Activated naive CD4-positive, alpha-beta T cell treated with anti-CD3 and anti-CD28 coated beads, Interleukin-2, amount 50 U/mL, for 72 hours (primary cell): ENCODE data around the gene HOXB8. TPM values are rescaled to one million over a fixed set of nuclear protein-coding genes. Genes with fewer than 3 reads are reported as not detected.

Experiments used
- ATAC-seq, 2 donors: fragments of 150-1000 bp; cut with Tn5 transposase; 2 replicates each; pipeline ENCODE4 v1.10.0; 2021; ENCODE audit warnings: mild to moderate bottlenecking in 2 of 2, moderate library complexity in 2 of 2
- DNase-seq, 2 donors: peaks; one replicate each; pipeline ENCODE4 v3.0.0; 2021 to 2022; ENCODE audit warnings: low spot score in 2 of 2
- H3K27ac Mint-ChIP-seq, 2 donors: one replicate each; pipeline ENCODE4 v1.8.0; 2022; ENCODE audit warnings: mild to moderate bottlenecking in 2 of 2, mixed read lengths in 2 of 2
- H3K36me3 Mint-ChIP-seq, 2 donors: one replicate each; pipeline ENCODE4 v1.8.0; 2022; ENCODE audit warnings: mixed read lengths in 2 of 2
- H3K9me3 Mint-ChIP-seq, 2 donors: one replicate each; pipeline ENCODE4 v1.8.0; 2022; ENCODE audit warnings: mixed read lengths in 2 of 2
- total RNA-seq, 2 donors: library from RNA; stranded (reverse); gene quantifications; one replicate each; pipeline ENCODE4 v1.2.3, GENCODE V29; 2022

Gene HOXB8
- total RNA-seq, 2 donors from 2014 or later: not detected

DNA sequence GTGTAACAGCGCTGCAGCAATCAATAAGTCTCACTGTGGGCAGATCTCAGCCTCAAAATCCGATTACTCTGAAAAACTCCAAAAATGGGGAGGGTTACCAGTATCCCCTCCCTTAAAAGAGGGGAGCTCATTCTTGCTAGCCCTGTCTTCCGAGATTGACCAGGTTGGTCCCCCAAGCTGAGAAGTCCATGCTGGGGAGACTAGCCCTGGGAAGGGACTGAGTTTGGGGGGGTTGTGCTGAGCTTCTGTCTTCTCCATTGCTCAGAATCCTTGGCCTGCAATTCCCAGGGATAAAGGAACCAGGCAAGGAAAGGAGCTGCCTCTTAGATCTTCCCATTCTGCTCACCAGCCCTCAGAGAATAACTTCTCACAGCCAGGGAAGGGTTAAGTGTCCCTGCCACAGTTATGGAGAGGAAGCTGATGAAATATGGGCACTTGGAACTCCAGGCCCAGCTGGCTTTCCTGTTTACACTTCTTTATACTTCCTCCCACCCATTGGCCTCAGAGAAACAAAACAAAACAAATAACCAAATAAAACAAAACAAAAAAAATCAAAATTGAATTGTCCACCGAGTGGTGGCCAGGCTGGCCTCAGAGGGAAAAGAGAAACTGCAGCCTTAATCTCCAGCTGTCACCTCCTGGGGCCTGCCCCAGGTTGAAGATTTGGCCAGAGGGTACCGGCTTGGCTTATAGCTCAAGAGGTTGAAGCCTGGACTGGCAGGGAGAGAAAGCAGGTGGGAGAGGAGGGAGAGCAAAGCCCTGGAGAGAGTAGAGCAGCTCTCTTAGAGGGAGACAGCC is 27.6 kb downstream of the HOXB8 start:
- H3K9me3 Mint-ChIP-seq: no peaks in the 10 kb centered on the region
- DNase-seq: no peak
- H3K36me3 Mint-ChIP-seq: peaks cover 0 to 4% of the 10 kb centered on the region in 2 donors
- ATAC-seq: no peak
- H3K27ac Mint-ChIP-seq: no peak overlapping the region

DNA sequence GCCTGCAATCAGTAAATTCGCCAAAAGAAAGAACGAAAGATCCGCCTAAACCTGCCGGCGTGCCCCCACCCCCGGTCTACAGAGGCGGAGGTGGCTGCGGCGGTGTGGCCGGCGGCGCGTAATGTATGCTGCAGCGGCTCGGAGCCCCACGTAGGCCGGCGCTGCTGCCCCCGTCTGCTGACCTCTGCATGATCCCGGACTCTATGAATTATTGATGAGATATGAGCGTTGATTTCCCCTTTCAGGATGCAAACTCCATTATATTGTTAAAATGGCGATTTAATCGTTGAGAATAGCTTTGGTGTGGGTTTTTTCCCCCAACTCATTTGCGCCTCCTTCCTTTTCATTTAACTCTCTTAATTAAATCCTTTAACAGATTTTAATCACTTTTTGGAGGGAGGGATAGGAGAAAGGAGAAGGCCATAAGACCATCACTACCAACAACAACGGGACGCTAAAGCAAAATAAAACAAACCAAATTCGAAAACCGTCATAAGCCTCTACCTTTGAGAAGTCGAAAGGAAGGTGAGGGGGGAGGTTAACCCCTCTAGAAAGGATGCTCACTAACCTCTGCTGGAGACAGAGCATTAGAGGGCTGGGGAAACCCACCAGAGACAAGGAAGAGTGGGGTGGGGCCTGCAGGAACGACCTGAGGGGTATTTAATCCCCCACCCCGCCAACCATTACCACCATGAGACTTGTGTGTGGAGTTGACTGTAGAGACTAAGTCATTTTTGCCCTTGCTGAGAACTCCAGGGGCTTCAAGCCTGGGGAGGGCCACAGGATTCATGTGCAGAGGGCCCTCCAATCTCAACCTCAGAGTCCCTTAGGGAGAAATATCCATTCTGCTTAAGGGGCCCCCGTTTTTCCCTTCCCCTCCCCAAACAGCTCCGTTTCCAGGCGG is 28.5 kb downstream of the HOXB8 start:
- ATAC-seq: no peak
- Mint-ChIP-seq H3K27ac (no peak overlapping the region), H3K9me3 (no peaks in the 10 kb centered on the region), H3K36me3 (peaks cover 0 to 4% of the 10 kb centered on the region in 2 donors)
- no peak for DNase-seq

DNA sequence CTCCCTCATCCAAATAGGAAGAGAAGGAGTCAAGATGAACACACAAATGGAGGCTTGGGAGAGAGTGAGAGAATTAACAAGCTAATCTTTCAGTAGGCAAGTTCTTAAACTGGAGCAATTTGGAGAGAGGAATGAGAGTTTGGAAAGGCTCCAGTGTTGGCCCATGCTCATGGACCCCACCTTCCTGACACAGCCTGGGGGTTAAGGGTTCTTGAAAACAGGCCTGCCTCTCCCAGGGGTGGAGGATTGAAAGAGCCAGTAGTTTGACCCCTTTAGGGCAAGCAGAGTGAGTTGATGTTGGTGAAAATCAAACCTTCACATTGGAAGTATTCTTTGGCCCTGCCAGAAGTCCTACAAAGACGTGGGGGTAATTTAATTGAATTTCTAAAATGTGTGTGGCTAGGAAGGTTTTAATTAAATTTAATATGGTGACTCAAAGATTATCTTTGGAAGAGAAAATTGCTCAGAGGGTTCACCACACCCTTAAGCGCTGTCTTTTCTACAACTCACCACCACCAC is 30.8 kb downstream of the HOXB8 start:
- no peak for ATAC-seq
- peaks cover 0 to 5% of the 10 kb centered on the region in 2 donors for H3K36me3 Mint-ChIP-seq

DNA sequence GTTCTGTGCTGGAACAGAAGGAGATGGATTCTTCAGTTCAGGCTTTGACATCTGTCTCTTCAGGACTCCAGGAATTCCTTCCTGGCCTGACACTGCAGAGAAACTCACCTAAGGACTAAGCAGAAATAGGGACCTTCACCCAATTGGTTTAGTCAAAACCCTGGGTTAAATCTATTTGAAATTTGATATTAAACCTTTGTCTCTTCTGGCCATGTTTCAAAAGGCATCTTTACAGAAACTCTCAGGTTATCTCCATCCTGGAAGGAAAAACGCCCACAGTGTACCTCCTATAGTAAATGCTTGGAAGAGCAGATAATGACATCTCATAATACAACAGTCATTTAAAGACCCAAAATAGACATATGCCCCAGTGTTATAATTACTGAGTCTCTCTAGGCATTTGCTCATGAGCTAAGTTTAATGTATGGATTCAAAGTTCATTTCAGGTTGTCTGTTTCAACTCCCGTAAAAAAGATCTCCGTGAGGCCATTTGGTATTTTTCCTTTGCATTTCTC is 31.3 kb downstream of the HOXB8 start:
- DNase-seq: no peak
- H3K27ac Mint-ChIP-seq: no peak overlapping the region
- no peak for ATAC-seq
- no peaks in the 10 kb centered on the region for H3K9me3 Mint-ChIP-seq
- H3K36me3 Mint-ChIP-seq: peaks cover 0 to 10% of the 10 kb centered on the region in 2 donors

More for the DNA sequence above, 30.8 kb downstream of the HOXB8 start:
- no peak overlapping the region for H3K27ac Mint-ChIP-seq
- DNase-seq: no peak
- H3K9me3 Mint-ChIP-seq: no peaks in the 10 kb centered on the region

DNA sequence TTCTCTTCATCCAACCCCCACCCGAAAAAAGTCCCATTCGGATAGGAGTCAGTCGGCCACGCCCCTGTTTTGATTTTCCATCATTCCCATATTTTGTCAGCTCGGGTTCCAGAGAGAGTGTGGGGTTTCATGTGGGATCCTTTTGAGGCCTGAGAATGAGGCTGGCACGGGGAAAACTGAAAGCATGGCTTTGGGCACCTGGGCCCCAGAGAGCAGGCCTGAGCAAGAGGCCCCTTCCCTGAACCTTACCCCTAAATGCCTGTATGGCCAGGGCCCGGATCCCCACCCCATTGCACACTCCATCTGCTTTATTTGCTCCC is 32.4 kb downstream of the HOXB8 start:
- no peaks in the 10 kb centered on the region for H3K9me3 Mint-ChIP-seq
- no peak for ATAC-seq
- no peak for DNase-seq
- peaks cover 0 to 11% of the 10 kb centered on the region in 2 donors for H3K36me3 Mint-ChIP-seq
- H3K27ac Mint-ChIP-seq: no peak overlapping the region

DNA sequence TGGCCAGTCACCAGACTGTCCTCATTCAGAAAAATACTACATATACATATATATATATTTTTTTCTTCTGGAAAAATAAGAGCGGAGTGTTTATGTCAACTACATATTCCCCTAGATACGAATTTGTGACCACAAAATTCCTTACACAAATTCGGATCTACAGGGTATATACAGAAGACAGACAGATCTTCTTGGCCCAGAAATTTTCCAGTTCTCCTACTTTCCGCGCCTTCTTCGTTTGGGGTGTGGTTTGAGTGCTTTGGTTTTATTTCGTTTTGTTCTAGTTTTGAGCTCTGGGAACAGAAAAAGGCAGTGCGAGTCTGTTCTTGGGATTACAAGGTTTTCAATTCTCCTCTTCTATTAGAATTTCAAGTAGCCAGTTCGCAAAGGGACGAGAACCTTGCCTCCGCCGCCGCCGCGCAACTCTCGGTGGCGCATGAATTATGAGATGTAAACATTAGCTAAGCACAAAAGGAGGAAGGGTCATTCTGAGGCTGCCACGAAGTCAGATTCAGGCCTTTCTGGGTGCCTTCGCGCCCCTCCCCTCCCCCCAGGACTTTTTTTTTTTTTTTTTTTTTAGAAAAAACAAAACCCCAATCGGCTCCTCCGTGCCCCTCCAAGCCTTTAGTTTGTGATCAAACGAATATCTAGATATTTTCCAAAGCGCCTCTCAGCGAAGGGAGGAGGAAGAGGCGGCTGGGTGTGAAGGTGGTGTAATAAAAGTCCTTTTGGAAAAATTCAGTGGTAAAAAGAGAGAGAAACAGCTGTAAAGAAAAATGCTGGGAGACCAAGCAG is 35.1 kb downstream of the HOXB8 start:
- H3K27ac Mint-ChIP-seq: no peak overlapping the region
- peaks cover 0 to 6% of the 10 kb centered on the region in 2 donors for H3K36me3 Mint-ChIP-seq
- ATAC-seq: no peak
- no peaks in the 10 kb centered on the region for H3K9me3 Mint-ChIP-seq
- no peak for DNase-seq

DNA sequence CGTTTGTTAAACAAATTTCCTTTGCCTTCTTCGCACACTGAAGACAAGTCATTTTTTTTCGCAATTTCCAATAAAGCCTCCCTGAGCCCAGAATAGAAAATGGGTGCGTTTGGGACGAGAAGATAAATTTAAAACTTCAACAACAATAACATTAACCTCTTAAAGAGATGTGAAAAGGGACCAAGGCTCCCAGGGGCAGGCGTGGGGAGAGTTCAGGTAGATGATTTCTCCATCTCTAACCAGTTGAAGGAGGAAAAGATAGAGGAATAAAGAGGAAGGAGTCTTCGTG is 35.7 kb downstream of the HOXB8 start:
- H3K9me3 Mint-ChIP-seq: no peaks in the 10 kb centered on the region
- H3K36me3 Mint-ChIP-seq: peaks cover 0 to 6% of the 10 kb centered on the region in 2 donors
- DNase-seq (no peak), ATAC-seq (no peak)
- peak overlapping the region in 1 of 2 donors; percentile 65 for H3K27ac Mint-ChIP-seq

DNA sequence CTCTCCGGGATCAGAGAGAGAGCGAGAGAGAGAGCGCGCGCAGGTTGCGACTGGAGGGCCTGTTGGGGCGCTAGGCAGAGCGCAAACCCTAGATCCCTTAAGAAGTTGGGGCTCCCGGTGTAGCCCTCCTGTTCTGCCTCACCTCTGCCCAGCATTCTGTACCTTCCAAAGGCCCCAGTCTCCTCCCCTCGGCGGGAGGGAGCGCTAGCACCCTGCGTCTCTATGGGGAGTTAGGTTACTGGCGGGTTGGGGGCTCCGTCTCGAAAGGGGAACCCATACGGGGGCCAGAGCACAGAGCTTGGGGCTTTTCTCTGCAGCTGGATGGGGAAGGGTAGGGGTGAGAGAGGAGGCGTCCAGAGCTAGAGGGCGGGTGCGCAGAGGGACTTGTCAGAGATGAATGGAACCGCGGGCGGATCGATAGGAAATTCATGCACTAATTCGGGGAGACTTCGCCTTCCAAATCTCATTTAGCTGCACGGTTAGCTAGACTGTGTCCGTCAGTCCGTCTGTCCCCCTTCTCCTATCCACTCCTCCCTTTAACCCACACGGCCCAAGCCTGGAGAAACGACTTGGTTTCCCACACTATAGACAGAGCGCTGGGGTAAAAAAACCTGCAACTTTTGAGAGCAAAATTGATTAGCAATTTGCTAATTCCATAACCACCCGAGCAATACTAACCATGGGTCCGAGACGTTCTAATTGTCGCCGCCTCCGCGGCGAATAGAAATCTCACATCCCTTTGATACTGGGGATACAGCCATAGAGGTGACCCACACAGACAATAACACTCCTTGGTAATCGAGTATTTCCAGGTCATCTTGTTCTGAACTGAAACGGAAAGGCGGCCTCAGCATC is 36.2 kb downstream of the HOXB8 start:
- ATAC-seq (peak; percentile 65 to 83), DNase-seq (no peak)
- no peaks in the 10 kb centered on the region for H3K9me3 Mint-ChIP-seq
- peak overlapping the region in 1 of 2 donors; percentile 65 for H3K27ac Mint-ChIP-seq
- peaks cover 0 to 6% of the 10 kb centered on the region in 2 donors for H3K36me3 Mint-ChIP-seq

DNA sequence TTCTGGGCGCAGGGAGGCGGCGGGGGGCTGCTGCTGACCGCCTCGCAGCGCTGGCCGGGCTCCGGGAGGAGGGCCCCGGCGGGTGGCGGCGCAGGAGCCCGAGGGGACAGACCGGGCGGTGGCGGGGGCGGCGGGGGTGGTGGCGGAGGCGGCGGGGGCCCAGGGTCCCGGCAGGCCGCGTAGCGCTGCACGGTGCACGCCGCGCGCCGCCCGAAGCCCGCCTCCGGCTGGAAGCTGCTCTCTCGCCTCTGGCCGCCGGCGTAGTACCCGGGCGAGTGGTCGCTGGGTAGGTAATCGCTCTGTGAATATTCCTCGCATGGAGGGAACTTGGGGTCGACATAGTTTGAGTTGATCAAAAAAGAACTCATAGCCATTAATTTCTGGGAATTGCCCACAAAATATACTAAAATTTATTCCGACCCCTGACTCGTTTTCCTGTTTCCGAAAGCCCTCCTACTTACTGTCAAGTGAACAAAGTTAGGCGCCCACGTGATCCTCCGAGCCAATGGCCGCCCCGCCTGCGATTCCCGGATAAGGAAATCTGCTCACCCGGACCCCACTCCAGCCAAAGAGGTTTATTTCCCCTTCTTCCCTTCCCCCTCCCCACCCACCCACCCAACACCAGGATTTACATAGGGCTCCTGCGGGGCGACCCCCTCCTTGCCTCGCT is 37.0 kb downstream of the HOXB8 start, which contains the start of gene HOXB4:
HOXB4 (minus strand) TSS at position 405 of the 670 bp plus-strand sequence; CDS start at position 374, 31 bp downstream.
- peak within 1 kb of the TSS in 1 of 2 donors; percentile 65 for H3K27ac Mint-ChIP-seq
- H3K36me3 Mint-ChIP-seq: peaks cover 0 to 6% of the 10 kb centered on the region in 2 donors
- H3K9me3 Mint-ChIP-seq: no peaks in the 10 kb centered on the region
- peak; percentile 75 to 87 for ATAC-seq
- DNase-seq: peak; percentile 55 to 78

DNA sequence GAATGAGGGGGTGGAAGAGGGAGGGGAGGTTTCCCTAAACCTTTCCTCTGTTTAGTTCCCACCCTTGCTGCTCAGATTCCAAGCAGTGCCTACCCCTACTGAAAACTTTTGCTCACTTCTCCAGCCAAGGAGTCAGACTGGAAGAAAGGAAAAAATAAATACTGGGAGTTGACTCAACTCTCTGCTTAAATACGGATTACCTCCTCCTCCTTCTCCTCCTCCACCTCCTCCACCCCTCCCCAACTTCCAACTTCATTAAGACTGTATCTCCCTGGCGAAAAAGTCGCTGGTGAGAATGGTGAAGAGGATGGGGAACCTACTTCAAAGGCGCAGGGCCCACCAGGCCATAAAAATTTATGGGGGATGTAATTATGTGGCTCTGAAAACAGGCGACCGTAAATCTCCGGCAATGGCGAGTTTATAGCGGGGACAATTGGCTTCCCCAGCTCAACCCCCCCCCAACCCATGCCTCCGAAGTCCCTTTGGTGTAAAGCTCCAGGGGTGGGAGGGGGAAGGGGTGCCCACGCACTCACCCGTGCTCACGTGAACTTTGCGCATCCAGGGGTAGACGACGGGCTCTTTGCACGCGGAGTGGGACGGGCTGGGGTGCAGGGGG is 37.7 kb downstream of the HOXB8 start:
- no peak for DNase-seq
- Mint-ChIP-seq H3K36me3 (peaks cover 0 to 6% of the 10 kb centered on the region in 2 donors), H3K9me3 (no peaks in the 10 kb centered on the region), H3K27ac (no peak overlapping the region)
- ATAC-seq: peak; percentile 2 to 13

DNA sequence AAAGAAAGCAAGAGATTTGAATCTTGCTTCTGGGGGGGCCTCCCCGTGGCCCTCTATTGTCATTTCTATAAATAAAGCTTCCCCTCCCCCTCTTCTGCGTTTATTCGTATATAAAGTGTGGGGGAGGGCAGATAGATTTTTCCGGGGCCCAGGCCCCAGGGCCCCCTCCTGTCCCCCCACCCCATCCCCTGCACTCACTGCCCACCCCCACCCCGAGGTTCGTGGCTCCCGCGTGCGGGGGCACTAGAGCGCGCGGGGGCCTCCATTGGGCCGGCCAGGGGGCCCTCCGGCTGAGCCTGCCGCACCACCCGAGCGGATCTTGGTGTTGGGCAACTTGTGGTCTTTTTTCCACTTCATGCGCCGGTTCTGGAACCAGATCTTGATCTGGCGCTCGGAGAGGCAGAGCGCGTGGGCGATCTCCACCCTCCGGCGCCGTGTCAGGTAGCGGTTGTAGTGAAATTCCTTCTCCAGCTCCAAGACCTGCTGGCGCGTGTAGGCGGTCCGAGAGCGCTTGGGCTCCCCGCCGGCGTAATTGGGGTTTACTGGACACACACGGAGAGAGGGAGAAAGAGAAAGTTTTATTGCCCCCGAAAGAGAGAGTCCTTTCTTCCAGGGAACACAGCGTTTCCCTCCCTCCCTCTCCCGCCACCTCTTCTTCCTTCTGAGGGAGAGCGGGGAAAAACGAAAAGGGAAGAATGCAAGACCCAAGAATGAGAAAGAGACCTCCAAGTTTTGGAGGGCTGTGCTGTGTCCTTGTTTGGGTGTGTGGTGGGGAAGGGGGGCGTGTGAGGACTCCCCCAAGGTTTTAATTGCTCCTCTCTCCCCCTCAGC is 38.4 kb downstream of the HOXB8 start:
- DNase-seq: no peak
- Mint-ChIP-seq H3K9me3 (no peaks in the 10 kb centered on the region), H3K36me3 (peaks cover 0 to 6% of the 10 kb centered on the region in 2 donors), H3K27ac (no peak overlapping the region)
- no peak for ATAC-seq

DNA sequence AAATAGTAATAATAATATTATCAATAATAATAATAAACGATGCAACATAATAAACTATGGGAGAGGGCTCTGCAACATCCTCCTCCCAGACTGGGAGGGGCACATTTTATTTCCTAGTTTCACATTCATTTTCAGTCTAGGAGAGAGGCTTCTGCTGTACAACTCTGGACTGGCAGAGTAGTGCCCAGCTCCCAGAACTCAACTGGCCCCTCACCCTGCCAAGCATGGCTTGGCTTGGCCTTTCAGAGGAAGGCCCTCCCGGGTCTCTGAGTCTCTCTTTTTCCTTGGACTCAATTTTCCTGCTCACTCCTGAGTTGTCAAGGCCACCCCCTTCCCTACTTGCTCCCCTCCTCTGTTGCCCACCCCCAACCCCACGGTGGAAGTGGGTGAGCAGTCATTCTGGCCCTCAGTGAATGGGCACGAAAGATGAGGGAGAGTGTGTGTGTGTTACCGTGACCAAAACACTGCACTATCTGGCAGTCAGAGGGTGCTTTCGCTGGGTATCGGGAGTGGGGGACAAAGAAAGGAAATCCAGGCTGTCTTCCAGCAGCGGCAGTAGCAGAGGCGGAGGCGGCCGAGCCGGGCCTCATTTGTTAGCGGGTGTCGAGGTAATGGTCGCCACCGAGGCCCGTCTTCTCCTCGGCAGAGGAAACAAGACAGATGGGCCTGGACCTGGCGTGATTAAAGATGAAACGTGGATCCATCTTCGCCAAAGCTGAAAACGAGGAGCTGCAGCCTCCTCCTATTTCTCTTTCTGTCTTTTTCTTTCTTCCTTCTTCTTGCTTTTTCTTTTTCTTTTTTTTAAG is 39.2 kb downstream of the HOXB8 start:
- ATAC-seq: no peak
- Mint-ChIP-seq H3K36me3 (peaks cover 0 to 6% of the 10 kb centered on the region in 2 donors), H3K9me3 (no peaks in the 10 kb centered on the region), H3K27ac (no peak overlapping the region)
- no peak for DNase-seq

DNA sequence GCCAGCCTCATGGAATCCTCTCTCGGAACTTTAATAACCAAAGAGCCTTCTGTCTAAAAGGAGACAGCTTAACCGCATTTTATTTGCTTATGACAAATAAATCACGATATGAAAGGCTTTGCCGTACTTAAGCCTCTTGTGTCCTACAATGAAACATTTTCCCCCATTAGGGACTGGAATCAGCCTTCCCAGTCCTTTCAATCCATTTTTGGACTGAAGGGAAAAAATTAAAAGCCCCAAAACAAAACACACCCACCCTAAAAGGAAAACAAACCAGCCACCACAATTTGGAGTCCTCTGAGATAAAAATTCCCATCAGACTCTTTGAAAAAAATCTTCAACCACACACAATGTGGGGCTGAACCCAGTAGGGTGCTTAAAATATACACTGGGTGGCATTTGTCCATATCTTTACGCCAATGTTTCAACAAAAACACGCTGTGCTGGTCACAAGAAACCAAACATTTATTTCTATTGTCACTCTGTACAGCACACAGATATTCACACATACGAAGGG is 40.0 kb downstream of the HOXB8 start:
- Mint-ChIP-seq H3K27ac (no peak overlapping the region), H3K9me3 (no peaks in the 10 kb centered on the region), H3K36me3 (peaks cover 0 to 6% of the 10 kb centered on the region in 2 donors)
- no peak for DNase-seq
- ATAC-seq: no peak
